Bronchial epithelial cell (primary cell): Measurements from ENCODE around the gene ZNF675. TPM values are rescaled to one million over a fixed set of nuclear protein-coding genes. Genes with fewer than 3 reads are reported as not detected.
"Not testable (repeated sequence)": the region's sequence is repeated elsewhere in the genome, so short reads cannot be mapped to it uniquely, and the experiment has no call there.

ENCODE experiments used
- DNase-seq: peaks from one replicate; pipeline ENCODE4 v3.0.0-alpha.2; 2010; ENCODE audit warnings: low read depth
- FAIRE-seq: peaks from 2 replicates; lab custom pipeline; 2011; peaks lifted over from hg19 to GRCh38; lab: Jason Lieb, UNC
- H3K27me3 ChIP-seq: 2 replicates; pipeline ENCODE4 v1.5.1; 2011; ENCODE audit warnings: low read length; ENCODE audit not compliant: control insufficient read depth, insufficient read depth
- H3K36me3 ChIP-seq: 2 replicates; pipeline ENCODE4 v1.5.1; 2011; ENCODE audit warnings: low read length; ENCODE audit not compliant: control insufficient read depth, insufficient read depth
- H3K4me3 ChIP-seq: 2 replicates; pipeline ENCODE4 v1.5.1; 2011; ENCODE audit warnings: mild to moderate bottlenecking, low read depth, low read length, control low read depth
- CTCF ChIP-seq: IDR thresholded peaks from 2 replicates; pipeline ENCODE4 v1.5.1; 2011; ENCODE audit warnings: mild to moderate bottlenecking, moderate library complexity, low read length, control low read depth, inconsistent platforms; ENCODE audit not compliant: insufficient read depth, severe bottlenecking
- total RNA-seq: library from RNA; depleted of rRNA; stranded (reverse); fragments of >200 nt; gene quantifications from 2 replicates; pipeline ENCODE4 v1.2.1, GENCODE V29; 2014

ZNF675 gene
- total RNA-seq, 1 donor from 2014 or later = 7.4 TPM

GRCh38 chr19:23706657-23707056, 19.6 kb upstream of the ZNF675 start:
- H3K4me3 ChIP-seq = no peak overlapping the region
- TF ChIP-seq CTCF = no peak
- no peaks in the 10 kb centered on the region for H3K27me3 ChIP-seq
- DNase-seq (no peak), FAIRE-seq (no peak)
- H3K36me3 ChIP-seq = no peaks in the 10 kb centered on the region

- no peak for TF ChIP-seq CTCF
- FAIRE-seq (no peak), DNase-seq (no peak)
- Histone ChIP-seq H3K36me3 (no peaks in the 10 kb centered on the region), H3K27me3 (no peaks in the 10 kb centered on the region), H3K4me3 (no peak overlapping the region)
Measured at GRCh38 chr19:23699521-23699860, 12.5 kb upstream of the ZNF675 start.

GRCh38 chr19:23698711-23699520, 11.9 kb upstream of the ZNF675 start:
- no peak overlapping the region for H3K4me3 ChIP-seq
- no peaks in the 10 kb centered on the region for H3K36me3 ChIP-seq
- no peak for TF ChIP-seq CTCF
- DNase-seq (peak; percentile 31), FAIRE-seq (peak; percentile 32)
- H3K27me3 ChIP-seq = no peaks in the 10 kb centered on the region

GRCh38 chr19:23692937-23693336, 5.9 kb upstream of the ZNF675 start:
- H3K4me3 ChIP-seq, H3K36me3 ChIP-seq, DNase-seq, FAIRE-seq, H3K27me3 ChIP-seq: not testable (repeated sequence)

- Histone ChIP-seq H3K36me3 (no peaks in the 10 kb centered on the region), H3K4me3 (no peak overlapping the region), H3K27me3 (no peaks in the 10 kb centered on the region)
- no peak for TF ChIP-seq CTCF
- FAIRE-seq (no peak), DNase-seq (no peak)
Measured at GRCh38 chr19:23673132-23673531, 13.9 kb downstream of the ZNF675 start.

GRCh38 chr19:23668606-23669005, 18.4 kb downstream of the ZNF675 start:
- H3K27me3 ChIP-seq, FAIRE-seq, DNase-seq, H3K4me3 ChIP-seq, H3K36me3 ChIP-seq: not testable (repeated sequence)
